ENCODE results near the gene RNF151. TPM values are rescaled to one million over a fixed set of nuclear protein-coding genes. Genes with fewer than 3 reads are reported as not detected.

The RNF151 gene
- total and polyA plus RNA-seq, 10 of the 15 experiments (the other 5 are each of a cell fraction or from before 2014, with no cell fraction given) = 0.17 to 0.56 TPM; not detected in 8

GRCh38 chr16:1991948-1992703 lies 25.5 kb downstream of the RNF151 start:
- ChIA-PET CTCF (interaction anchor here (1.3 to 6.5 kb wide), 3 partner anchors 10 to 26 kb away, joined by 4 to 54 read pairs (median 5); partner anchors contain the start of genes NOXO1 and RNF151), POLR2A (interaction anchor here (1.0 to 3.3 kb wide), 7 partner anchors 11 to 314 kb away, joined by 3 to 18 read pairs (median 13); partner anchors contain the start of genes NOXO1, RPS2 and TBL3), RAD21 (ENCODE audit: unreplicated experiment) (interaction anchor here (0.9 to 1.9 kb wide), 2 partner anchors 11 to 12 kb away, joined by 4 to 12 read pairs; partner anchors contain the start of gene NOXO1), SMC1A (ENCODE audit: uncharacterized antibody, unreplicated experiment) (no interaction called here)
- Histone ChIP-seq H3K27ac (ENCODE audit: control insufficient read depth, insufficient read depth) (peak overlapping the region; percentile 27; the same call in 1 of the 2 replicates), H3K9me3 (replicated peaks; ENCODE audit: control insufficient read depth, insufficient read depth, low read length) (peaks cover 1% of the 10 kb centered on the region; the same call in 1 of the 3 replicates), H3K36me3 (ENCODE audit: control insufficient read depth in 2 of 2, insufficient read depth in 2 of 2, low read length in 1 of 2) (peaks cover 0 to 3% of the 10 kb centered on the region in 2 experiments; a peak in 2 of 4 replicates), H3K4me3 (peak overlapping the region; percentile 65; the same call in 1 of the 2 replicates), H3K4me2 (ENCODE audit: control insufficient read depth, insufficient read depth) (peak overlapping the region; percentile 98), H3K79me2 (ENCODE audit: control insufficient read depth, insufficient read depth, low read length) (no peaks in the 10 kb centered on the region), H3K4me1 (ENCODE audit: control insufficient read depth, insufficient read depth, low read length) (peaks cover 26% of the 10 kb centered on the region), H2AFZ (ENCODE audit: control insufficient read depth, low read depth, low read length) (peak overlapping the region; percentile 53), H3K27me3 (replicated peaks in 1 of 2; ENCODE audit: control insufficient read depth in 2 of 2, insufficient read depth in 2 of 2, low read length in 1 of 2) (no peaks in the 10 kb centered on the region), H4K20me1 (ENCODE audit: control insufficient read depth, insufficient read depth) (no peaks in the 10 kb centered on the region), H3K9ac (ENCODE audit: control insufficient read depth, insufficient read depth, low read length) (no peak overlapping the region)
- in situ Hi-C loops (cut with MboI) (no loop called here), intact Hi-C loops (cut with micrococcal nuclease; ENCODE audit: unreplicated experiment) (no loop called here)
- ATAC-seq = peak; percentile 80
- peak; percentile 37 for DNase-seq (ENCODE audit: low read depth, low spot score)
- WGBS (ENCODE audit: insufficient coverage, insufficient replicate concordance, low lambda C conversion rate, missing lambda C conversion rate) = 21% methylated on average over 67 of the region's 96 CpGs
- BruUV-seq (replicated peaks) = no TSS peak
- FAIRE-seq = peak; percentile 87
- TF ChIP-seq, protein P1, sequence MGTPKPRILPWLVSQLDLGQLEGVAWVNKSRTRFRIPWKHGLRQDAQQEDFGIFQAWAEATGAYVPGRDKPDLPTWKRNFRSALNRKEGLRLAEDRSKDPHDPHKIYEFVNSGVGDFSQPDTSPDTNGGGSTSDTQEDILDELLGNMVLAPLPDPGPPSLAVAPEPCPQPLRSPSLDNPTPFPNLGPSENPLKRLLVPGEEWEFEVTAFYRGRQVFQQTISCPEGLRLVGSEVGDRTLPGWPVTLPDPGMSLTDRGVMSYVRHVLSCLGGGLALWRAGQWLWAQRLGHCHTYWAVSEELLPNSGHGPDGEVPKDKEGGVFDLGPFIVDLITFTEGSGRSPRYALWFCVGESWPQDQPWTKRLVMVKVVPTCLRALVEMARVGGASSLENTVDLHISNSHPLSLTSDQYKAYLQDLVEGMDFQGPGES (IDR thresholded peaks at IDR 0.05) = no peak
- no peak for TF ChIP-seq BMI1 (IDR thresholded peaks at IDR 0.05; ENCODE audit: borderline replicate concordance)
- 0 out of 2 replicates have a peak, but pooled peaks have one; percentile 32 for TF ChIP-seq NFYB (IDR thresholded peaks at IDR 0.05; ENCODE audit: insufficient read depth, low read depth, low read length)
- peak; percentile 11; the same call in 1 of the 2 replicates for TF ChIP-seq RB1 (IDR thresholded peaks at IDR 0.05; ENCODE audit: borderline replicate concordance)
- TF ChIP-seq STAT3 (IDR thresholded peaks at IDR 0.05; ENCODE audit: low read depth, low read length) = no peak
- peak; percentile 48; the same call in 1 of the 2 replicates for TF ChIP-seq ZBTB33 (IDR thresholded peaks at IDR 0.05)
- peak; percentile 73 for TF ChIP-seq GATAD2B (conservative IDR thresholded peaks at IDR 0.05; ENCODE audit: low read depth)
- TF ChIP-seq EGR1 (IDR thresholded peaks at IDR 0.05; ENCODE audit: borderline replicate concordance in 1 of 2, low read depth in 2 of 2, low read length in 2 of 2) = peak in 1 of 2 experiments; percentile 42; a peak in 2 of 3 replicates
- TF ChIP-seq, protein P2, sequence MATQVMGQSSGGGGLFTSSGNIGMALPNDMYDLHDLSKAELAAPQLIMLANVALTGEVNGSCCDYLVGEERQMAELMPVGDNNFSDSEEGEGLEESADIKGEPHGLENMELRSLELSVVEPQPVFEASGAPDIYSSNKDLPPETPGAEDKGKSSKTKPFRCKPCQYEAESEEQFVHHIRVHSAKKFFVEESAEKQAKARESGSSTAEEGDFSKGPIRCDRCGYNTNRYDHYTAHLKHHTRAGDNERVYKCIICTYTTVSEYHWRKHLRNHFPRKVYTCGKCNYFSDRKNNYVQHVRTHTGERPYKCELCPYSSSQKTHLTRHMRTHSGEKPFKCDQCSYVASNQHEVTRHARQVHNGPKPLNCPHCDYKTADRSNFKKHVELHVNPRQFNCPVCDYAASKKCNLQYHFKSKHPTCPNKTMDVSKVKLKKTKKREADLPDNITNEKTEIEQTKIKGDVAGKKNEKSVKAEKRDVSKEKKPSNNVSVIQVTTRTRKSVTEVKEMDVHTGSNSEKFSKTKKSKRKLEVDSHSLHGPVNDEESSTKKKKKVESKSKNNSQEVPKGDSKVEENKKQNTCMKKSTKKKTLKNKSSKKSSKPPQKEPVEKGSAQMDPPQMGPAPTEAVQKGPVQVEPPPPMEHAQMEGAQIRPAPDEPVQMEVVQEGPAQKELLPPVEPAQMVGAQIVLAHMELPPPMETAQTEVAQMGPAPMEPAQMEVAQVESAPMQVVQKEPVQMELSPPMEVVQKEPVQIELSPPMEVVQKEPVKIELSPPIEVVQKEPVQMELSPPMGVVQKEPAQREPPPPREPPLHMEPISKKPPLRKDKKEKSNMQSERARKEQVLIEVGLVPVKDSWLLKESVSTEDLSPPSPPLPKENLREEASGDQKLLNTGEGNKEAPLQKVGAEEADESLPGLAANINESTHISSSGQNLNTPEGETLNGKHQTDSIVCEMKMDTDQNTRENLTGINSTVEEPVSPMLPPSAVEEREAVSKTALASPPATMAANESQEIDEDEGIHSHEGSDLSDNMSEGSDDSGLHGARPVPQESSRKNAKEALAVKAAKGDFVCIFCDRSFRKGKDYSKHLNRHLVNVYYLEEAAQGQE (IDR thresholded peaks at IDR 0.05; ENCODE audit: low read depth, low read length) = no peak
- TF ChIP-seq CEBPB (IDR thresholded peaks at IDR 0.05; ENCODE audit: borderline replicate concordance in 1 of 2, low read depth in 2 of 2, low read length in 2 of 2) = no peak
- peak; percentile 18; the same call in 1 of the 2 replicates for TF ChIP-seq POLR2AphosphoS5 (IDR thresholded peaks at IDR 0.05; ENCODE audit: low read length)
- no peak for TF ChIP-seq MTA3 (IDR thresholded peaks at IDR 0.05; ENCODE audit: borderline replicate concordance, low read length)
- no peak for TF ChIP-seq NR2C1 (IDR thresholded peaks at IDR 0.05)
- no peak for TF ChIP-seq IKZF2 (IDR thresholded peaks at IDR 0.05)
- TF ChIP-seq NR2F1 (conservative IDR thresholded peaks at IDR 0.05) = peak; percentile 17
- no peak for TF ChIP-seq ZBED1 (IDR thresholded peaks at IDR 0.05; ENCODE audit: borderline replicate concordance)
- no peak for TF ChIP-seq ZNF622 (IDR thresholded peaks at IDR 0.05)

Measured in GM12878 (cell line).